GM06990 (cell line): ENCODE data around the gene C4orf50.

ENCODE experiments used
- DNase-seq: peaks from one replicate; pipeline ENCODE4 v3.0.0-alpha.2; 2011; ENCODE audit not compliant: insufficient read length; ENCODE audit errors: extremely low read depth
- H3K27me3 ChIP-seq: replicated peaks from 2 replicates; pipeline ENCODE4 v1.6.0; 2011; ENCODE audit warnings: low read length; ENCODE audit not compliant: control insufficient read depth, insufficient read depth
- H3K36me3 ChIP-seq: 2 replicates; pipeline ENCODE4 v1.5.1; 2011; ENCODE audit warnings: low read length; ENCODE audit not compliant: control insufficient read depth, insufficient read depth
- H3K4me3 ChIP-seq: replicated peaks from 2 replicates; pipeline ENCODE4 v1.5.1; 2011; ENCODE audit warnings: low read depth, mild to moderate bottlenecking, control low read depth, low read length
- CTCF ChIP-seq: IDR thresholded peaks from 2 replicates; pipeline ENCODE4 v1.5.1; 2011; ENCODE audit warnings: low read length, control low read depth, mild to moderate bottlenecking, inconsistent platforms; ENCODE audit not compliant: insufficient read depth, poor library complexity, severe bottlenecking

C4orf50 gene

GRCh38 chr4:6054162-6054922 lies 36.1 kb upstream of the C4orf50 start:
- TF ChIP-seq CTCF: no peak
- Histone ChIP-seq H3K27me3 (no peaks in the 10 kb centered on the region; the same call in 1 of the 2 replicates), H3K36me3 (no peaks in the 10 kb centered on the region), H3K4me3 (no peak overlapping the region)
- no peak for DNase-seq

GRCh38 chr4:6052679-6053078 lies 34.4 kb upstream of the C4orf50 start:
- DNase-seq: no peak
- no peak for TF ChIP-seq CTCF

GRCh38 chr4:6050551-6050950 lies 32.3 kb upstream of the C4orf50 start:
- no peak for DNase-seq
- Histone ChIP-seq H3K36me3 (no peaks in the 10 kb centered on the region), H3K27me3 (no peaks in the 10 kb centered on the region; the same call in 1 of the 2 replicates), H3K4me3 (no peak overlapping the region)
- TF ChIP-seq CTCF: no peak

More at GRCh38 chr4:6052679-6053078, 34.4 kb upstream of the C4orf50 start:
- Histone ChIP-seq H3K36me3 (no peaks in the 10 kb centered on the region), H3K27me3 (no peaks in the 10 kb centered on the region; the same call in 1 of the 2 replicates), H3K4me3 (no peak overlapping the region)

GRCh38 chr4:6049985-6050384 lies 31.8 kb upstream of the C4orf50 start:
- H3K36me3 ChIP-seq: no peaks in the 10 kb centered on the region
- TF ChIP-seq CTCF: no peak
- H3K4me3 ChIP-seq: no peak overlapping the region
- H3K27me3 ChIP-seq: no peaks in the 10 kb centered on the region; the same call in 1 of the 2 replicates
- DNase-seq: no peak

- no peak for TF ChIP-seq CTCF
- no peak for DNase-seq
- H3K4me3 ChIP-seq: no peak overlapping the region
- H3K36me3 ChIP-seq: no peaks in the 10 kb centered on the region
- no peaks in the 10 kb centered on the region; the same call in 1 of the 2 replicates for H3K27me3 ChIP-seq
Measured at GRCh38 chr4:6049278-6049677, 31.0 kb upstream of the C4orf50 start.
